ENCODE measurements around the gene PCNP. TPM values are rescaled to one million over a fixed set of nuclear protein-coding genes. Genes with fewer than 3 reads are reported as not detected.

PCNP gene
- total and polyA plus RNA-seq, 9 of the 15 experiments (the other 6 are each of a cell fraction or from before 2014, with no cell fraction given): 54.3 to 170 (median 150) TPM

DNA sequence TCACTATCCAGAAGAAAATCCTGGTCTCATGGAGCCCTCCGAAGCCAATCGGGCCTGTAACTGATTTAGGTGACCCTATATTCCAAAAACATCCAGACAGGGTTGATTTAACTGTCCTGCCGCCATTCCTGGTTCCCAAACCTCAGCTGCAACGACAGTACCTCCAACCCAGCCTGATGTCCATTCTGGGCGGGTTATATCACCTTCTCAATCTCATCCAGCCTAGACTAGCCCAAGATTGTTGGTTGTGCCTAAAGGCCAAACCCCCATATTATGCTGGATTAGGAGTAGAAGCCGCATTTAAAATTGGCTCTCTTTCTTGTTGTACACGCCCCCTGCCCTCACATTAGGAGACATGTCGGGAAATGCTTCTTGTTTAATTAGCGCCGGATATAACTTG, 66.3 kb downstream of the PCNP start (continued):
- TF ChIP-seq, protein P1, sequence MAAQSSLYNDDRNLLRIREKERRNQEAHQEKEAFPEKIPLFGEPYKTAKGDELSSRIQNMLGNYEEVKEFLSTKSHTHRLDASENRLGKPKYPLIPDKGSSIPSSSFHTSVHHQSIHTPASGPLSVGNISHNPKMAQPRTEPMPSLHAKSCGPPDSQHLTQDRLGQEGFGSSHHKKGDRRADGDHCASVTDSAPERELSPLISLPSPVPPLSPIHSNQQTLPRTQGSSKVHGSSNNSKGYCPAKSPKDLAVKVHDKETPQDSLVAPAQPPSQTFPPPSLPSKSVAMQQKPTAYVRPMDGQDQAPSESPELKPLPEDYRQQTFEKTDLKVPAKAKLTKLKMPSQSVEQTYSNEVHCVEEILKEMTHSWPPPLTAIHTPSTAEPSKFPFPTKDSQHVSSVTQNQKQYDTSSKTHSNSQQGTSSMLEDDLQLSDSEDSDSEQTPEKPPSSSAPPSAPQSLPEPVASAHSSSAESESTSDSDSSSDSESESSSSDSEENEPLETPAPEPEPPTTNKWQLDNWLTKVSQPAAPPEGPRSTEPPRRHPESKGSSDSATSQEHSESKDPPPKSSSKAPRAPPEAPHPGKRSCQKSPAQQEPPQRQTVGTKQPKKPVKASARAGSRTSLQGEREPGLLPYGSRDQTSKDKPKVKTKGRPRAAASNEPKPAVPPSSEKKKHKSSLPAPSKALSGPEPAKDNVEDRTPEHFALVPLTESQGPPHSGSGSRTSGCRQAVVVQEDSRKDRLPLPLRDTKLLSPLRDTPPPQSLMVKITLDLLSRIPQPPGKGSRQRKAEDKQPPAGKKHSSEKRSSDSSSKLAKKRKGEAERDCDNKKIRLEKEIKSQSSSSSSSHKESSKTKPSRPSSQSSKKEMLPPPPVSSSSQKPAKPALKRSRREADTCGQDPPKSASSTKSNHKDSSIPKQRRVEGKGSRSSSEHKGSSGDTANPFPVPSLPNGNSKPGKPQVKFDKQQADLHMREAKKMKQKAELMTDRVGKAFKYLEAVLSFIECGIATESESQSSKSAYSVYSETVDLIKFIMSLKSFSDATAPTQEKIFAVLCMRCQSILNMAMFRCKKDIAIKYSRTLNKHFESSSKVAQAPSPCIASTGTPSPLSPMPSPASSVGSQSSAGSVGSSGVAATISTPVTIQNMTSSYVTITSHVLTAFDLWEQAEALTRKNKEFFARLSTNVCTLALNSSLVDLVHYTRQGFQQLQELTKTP (IDR thresholded peaks at IDR 0.05; ENCODE audit: low read depth in 1 of 2, partially characterized antibody in 2 of 2): peak; percentile 22 to 24
- TF ChIP-seq, protein P2, sequence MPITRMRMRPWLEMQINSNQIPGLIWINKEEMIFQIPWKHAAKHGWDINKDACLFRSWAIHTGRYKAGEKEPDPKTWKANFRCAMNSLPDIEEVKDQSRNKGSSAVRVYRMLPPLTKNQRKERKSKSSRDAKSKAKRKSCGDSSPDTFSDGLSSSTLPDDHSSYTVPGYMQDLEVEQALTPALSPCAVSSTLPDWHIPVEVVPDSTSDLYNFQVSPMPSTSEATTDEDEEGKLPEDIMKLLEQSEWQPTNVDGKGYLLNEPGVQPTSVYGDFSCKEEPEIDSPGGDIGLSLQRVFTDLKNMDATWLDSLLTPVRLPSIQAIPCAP (CRISPR knock-in tag; IDR thresholded peaks at IDR 0.05; ENCODE audit: borderline replicate concordance): no peak
- TF ChIP-seq ZNF3 (CRISPR knock-in tag; IDR thresholded peaks at IDR 0.05) (no peak), U2AF1 (optimal IDR thresholded peaks at IDR 0.05; ENCODE audit: low read depth, low read length) (no peak), MCM2 (IDR thresholded peaks at IDR 0.05; ENCODE audit: low read depth) (no peak), YBX1 (IDR thresholded peaks at IDR 0.05) (no peak), GATA2 (CRISPR knock-in tag; IDR thresholded peaks at IDR 0.05) (peak; percentile 55; the same call in 1 of the 2 replicates), EWSR1 (IDR thresholded peaks at IDR 0.05; ENCODE audit: borderline replicate concordance, low read depth, partially characterized antibody) (no peak), NFRKB (IDR thresholded peaks at IDR 0.05; ENCODE audit: low read depth) (peak; percentile 64; the same call in 1 of the 2 replicates), HOXB6 (CRISPR knock-in tag; IDR thresholded peaks at IDR 0.05; ENCODE audit: borderline replicate concordance) (no peak)
- TF ChIP-seq, protein P3, sequence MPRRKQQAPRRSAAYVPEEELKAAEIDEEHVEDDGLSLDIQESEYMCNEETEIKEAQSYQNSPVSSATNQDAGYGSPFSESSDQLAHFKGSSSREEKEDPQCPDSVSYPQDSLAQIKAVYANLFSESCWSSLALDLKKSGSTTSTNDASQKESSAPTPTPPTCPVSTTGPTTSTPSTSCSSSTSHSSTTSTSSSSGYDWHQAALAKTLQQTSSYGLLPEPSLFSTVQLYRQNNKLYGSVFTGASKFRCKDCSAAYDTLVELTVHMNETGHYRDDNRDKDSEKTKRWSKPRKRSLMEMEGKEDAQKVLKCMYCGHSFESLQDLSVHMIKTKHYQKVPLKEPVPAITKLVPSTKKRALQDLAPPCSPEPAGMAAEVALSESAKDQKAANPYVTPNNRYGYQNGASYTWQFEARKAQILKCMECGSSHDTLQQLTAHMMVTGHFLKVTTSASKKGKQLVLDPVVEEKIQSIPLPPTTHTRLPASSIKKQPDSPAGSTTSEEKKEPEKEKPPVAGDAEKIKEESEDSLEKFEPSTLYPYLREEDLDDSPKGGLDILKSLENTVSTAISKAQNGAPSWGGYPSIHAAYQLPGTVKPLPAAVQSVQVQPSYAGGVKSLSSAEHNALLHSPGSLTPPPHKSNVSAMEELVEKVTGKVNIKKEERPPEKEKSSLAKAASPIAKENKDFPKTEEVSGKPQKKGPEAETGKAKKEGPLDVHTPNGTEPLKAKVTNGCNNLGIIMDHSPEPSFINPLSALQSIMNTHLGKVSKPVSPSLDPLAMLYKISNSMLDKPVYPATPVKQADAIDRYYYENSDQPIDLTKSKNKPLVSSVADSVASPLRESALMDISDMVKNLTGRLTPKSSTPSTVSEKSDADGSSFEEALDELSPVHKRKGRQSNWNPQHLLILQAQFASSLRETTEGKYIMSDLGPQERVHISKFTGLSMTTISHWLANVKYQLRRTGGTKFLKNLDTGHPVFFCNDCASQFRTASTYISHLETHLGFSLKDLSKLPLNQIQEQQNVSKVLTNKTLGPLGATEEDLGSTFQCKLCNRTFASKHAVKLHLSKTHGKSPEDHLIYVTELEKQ (CRISPR knock-in tag; IDR thresholded peaks at IDR 0.05): no peak
- TF ChIP-seq, protein P4, sequence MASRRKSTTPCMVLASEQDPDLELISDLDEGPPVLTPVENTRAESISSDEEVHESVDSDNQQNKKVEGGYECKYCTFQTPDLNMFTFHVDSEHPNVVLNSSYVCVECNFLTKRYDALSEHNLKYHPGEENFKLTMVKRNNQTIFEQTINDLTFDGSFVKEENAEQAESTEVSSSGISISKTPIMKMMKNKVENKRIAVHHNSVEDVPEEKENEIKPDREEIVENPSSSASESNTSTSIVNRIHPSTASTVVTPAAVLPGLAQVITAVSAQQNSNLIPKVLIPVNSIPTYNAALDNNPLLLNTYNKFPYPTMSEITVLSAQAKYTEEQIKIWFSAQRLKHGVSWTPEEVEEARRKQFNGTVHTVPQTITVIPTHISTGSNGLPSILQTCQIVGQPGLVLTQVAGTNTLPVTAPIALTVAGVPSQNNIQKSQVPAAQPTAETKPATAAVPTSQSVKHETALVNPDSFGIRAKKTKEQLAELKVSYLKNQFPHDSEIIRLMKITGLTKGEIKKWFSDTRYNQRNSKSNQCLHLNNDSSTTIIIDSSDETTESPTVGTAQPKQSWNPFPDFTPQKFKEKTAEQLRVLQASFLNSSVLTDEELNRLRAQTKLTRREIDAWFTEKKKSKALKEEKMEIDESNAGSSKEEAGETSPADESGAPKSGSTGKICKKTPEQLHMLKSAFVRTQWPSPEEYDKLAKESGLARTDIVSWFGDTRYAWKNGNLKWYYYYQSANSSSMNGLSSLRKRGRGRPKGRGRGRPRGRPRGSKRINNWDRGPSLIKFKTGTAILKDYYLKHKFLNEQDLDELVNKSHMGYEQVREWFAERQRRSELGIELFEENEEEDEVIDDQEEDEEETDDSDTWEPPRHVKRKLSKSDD (conservative IDR thresholded peaks at IDR 0.05; ENCODE audit: low read length): no peak
- TF ChIP-seq, protein P5, sequence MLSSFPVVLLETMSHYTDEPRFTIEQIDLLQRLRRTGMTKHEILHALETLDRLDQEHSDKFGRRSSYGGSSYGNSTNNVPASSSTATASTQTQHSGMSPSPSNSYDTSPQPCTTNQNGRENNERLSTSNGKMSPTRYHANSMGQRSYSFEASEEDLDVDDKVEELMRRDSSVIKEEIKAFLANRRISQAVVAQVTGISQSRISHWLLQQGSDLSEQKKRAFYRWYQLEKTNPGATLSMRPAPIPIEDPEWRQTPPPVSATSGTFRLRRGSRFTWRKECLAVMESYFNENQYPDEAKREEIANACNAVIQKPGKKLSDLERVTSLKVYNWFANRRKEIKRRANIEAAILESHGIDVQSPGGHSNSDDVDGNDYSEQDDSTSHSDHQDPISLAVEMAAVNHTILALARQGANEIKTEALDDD (IDR thresholded peaks at IDR 0.05): peak; percentile 62; the same call in 1 of the 2 replicates
- TF ChIP-seq, protein P6, sequence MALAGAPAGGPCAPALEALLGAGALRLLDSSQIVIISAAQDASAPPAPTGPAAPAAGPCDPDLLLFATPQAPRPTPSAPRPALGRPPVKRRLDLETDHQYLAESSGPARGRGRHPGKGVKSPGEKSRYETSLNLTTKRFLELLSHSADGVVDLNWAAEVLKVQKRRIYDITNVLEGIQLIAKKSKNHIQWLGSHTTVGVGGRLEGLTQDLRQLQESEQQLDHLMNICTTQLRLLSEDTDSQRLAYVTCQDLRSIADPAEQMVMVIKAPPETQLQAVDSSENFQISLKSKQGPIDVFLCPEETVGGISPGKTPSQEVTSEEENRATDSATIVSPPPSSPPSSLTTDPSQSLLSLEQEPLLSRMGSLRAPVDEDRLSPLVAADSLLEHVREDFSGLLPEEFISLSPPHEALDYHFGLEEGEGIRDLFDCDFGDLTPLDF (CRISPR knock-in tag; IDR thresholded peaks at IDR 0.05): no peak

Data from K562 (cell line).